Transverse colon (tissue), 4 donors: Measurements from ENCODE around the gene CETN3.

Source experiments
- EP300 ChIP-seq: sonication (generic); formaldehyde crosslinking; IDR thresholded peaks from one replicate; pipeline ENCODE4 v1.6.1; 2017; ENCODE audit warnings: antibody characterized with exemption, low read depth
- POLR2A ChIP-seq: fragments of 450-650 bp; IDR thresholded peaks from one replicate; pipeline ENCODE4 v1.6.1; 2016; ENCODE audit warnings: antibody characterized with exemption, mild to moderate bottlenecking, moderate library complexity
- POLR2AphosphoS5 ChIP-seq, 3 donors: sonication (generic); formaldehyde crosslinking; IDR thresholded peaks; one replicate each; pipeline ENCODE4 v1.6.1; 2016; ENCODE audit warnings: antibody characterized with exemption in 3 of 3
- TF ChIP-seq, protein P1 (sequence below), 5 experiments: fragments of 200-600 bp in 3 of 5; fragments of 450-650 bp in 2 of 5; sonication (generic) in 3 of 5; IDR thresholded peaks; 1 replicate in 2 of 5; 2 replicates in 3 of 5; pipeline ENCODE4 v1.5.1; 2016 to 2017; ENCODE audit warnings: antibody characterized with exemption in 5 of 5, inconsistent platforms in 3 of 5, mild to moderate bottlenecking in 2 of 5, moderate library complexity in 1 of 5

DNA sequence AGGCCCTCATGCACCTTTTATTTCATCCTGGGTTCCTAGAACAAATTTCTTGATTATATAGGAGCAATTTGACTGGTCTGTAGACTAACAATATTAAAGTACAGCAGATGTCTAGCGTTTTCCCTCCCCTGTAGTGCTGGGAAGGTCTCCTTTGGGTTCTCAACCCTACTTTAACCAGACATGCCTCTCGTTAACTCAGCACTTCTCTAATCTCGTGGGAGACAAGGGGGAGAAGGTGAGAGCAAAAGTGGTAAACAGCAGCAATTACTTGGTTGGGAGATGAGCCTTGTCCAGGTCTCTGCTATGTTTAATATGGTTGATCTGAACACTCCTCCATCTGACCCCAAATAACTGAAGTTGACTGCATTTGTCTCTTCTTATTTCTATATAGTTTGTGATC is 22.0 kb downstream of the CETN3 start:
- TF ChIP-seq, protein P1, sequence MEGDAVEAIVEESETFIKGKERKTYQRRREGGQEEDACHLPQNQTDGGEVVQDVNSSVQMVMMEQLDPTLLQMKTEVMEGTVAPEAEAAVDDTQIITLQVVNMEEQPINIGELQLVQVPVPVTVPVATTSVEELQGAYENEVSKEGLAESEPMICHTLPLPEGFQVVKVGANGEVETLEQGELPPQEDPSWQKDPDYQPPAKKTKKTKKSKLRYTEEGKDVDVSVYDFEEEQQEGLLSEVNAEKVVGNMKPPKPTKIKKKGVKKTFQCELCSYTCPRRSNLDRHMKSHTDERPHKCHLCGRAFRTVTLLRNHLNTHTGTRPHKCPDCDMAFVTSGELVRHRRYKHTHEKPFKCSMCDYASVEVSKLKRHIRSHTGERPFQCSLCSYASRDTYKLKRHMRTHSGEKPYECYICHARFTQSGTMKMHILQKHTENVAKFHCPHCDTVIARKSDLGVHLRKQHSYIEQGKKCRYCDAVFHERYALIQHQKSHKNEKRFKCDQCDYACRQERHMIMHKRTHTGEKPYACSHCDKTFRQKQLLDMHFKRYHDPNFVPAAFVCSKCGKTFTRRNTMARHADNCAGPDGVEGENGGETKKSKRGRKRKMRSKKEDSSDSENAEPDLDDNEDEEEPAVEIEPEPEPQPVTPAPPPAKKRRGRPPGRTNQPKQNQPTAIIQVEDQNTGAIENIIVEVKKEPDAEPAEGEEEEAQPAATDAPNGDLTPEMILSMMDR (IDR thresholded peaks at IDR 0.05) = no peak
- TF ChIP-seq POLR2A (no peak), POLR2AphosphoS5 (IDR thresholded peaks at IDR 0.05) (no peak), EP300 (no peak)
